Mesothelial cell of epicardium (in vitro differentiated cells): ENCODE measurements around the gene WNT8B. TPM values are rescaled to one million over a fixed set of nuclear protein-coding genes. Genes with fewer than 3 reads are reported as not detected.

Experiments
- DNase-seq, 2 experiments: peaks; one replicate each; pipeline ENCODE4 v3.0.0; 2021; ENCODE audit warnings: low spot score in 2 of 2; ENCODE audit not compliant: unreplicated experiment in 2 of 2
- H3K27ac Mint-ChIP-seq: 2 replicates; pipeline ENCODE4 v1.8.0; 2021; ENCODE audit warnings: mixed read lengths
- H3K27me3 Mint-ChIP-seq: 2 replicates; pipeline ENCODE4 v1.8.0; 2021; ENCODE audit warnings: low read depth, mixed read lengths
- H3K36me3 Mint-ChIP-seq: 2 replicates; pipeline ENCODE4 v1.8.0; 2021; ENCODE audit warnings: mixed read lengths
- H3K4me1 Mint-ChIP-seq: 2 replicates; pipeline ENCODE4 v1.8.0; 2021; ENCODE audit warnings: mixed read lengths
- H3K4me3 Mint-ChIP-seq: 2 replicates; pipeline ENCODE4 v1.8.0; 2021; ENCODE audit warnings: mild to moderate bottlenecking, moderate library complexity, mixed read lengths
- H3K9me3 Mint-ChIP-seq: 2 replicates; pipeline ENCODE4 v1.8.0; 2021; ENCODE audit warnings: mixed read lengths
- CTCF ChIP-seq: fragments of 200-600 bp; sonication (generic); IDR thresholded peaks from one replicate; pipeline ENCODE4 v1.5.0; 2021; ENCODE audit warnings: antibody characterized with exemption; ENCODE audit not compliant: unreplicated experiment
- total RNA-seq: library from RNA; stranded (reverse); gene quantifications from 3 replicates; pipeline ENCODE4 v1.2.1, GENCODE V29; 2021

WNT8B gene
- total RNA-seq, 1 donor from 2014 or later: 0.69 TPM

- no peak for TF ChIP-seq CTCF
- no peak for DNase-seq
- Mint-ChIP-seq H3K9me3 (no peaks in the 10 kb centered on the region), H3K27me3 (peaks cover 19% of the 10 kb centered on the region), H3K4me1 (peaks cover 7% of the 10 kb centered on the region), H3K36me3 (peaks cover 47% of the 10 kb centered on the region), H3K27ac (no peak overlapping the region), H3K4me3 (no peak overlapping the region)
Measured at GRCh38 chr10:100490531-100490930, 27.7 kb downstream of the WNT8B start.

GRCh38 chr10:100496567-100496966 is 33.8 kb downstream of the WNT8B start:
- Mint-ChIP-seq H3K36me3 (peaks cover 48% of the 10 kb centered on the region), H3K27me3 (no peaks in the 10 kb centered on the region), H3K9me3 (no peaks in the 10 kb centered on the region), H3K27ac (no peak overlapping the region), H3K4me1 (peaks cover 3% of the 10 kb centered on the region), H3K4me3 (no peak overlapping the region)
- no peak for TF ChIP-seq CTCF
- no peak for DNase-seq

GRCh38 chr10:100498059-100498458 is 35.2 kb downstream of the WNT8B start:
- peaks cover 9% of the 10 kb centered on the region for H3K4me1 Mint-ChIP-seq
- peaks cover 47% of the 10 kb centered on the region for H3K36me3 Mint-ChIP-seq
- no peak overlapping the region for H3K27ac Mint-ChIP-seq

GRCh38 chr10:100501423-100501822 is 38.6 kb downstream of the WNT8B start:
- peaks cover 21% of the 10 kb centered on the region for H3K4me1 Mint-ChIP-seq
- no peak for TF ChIP-seq CTCF
- no peak for DNase-seq
- H3K27me3 Mint-ChIP-seq: peaks cover 4% of the 10 kb centered on the region
- H3K4me3 Mint-ChIP-seq: no peak overlapping the region
- peaks cover 40% of the 10 kb centered on the region for H3K36me3 Mint-ChIP-seq
- H3K9me3 Mint-ChIP-seq: no peaks in the 10 kb centered on the region
- H3K27ac Mint-ChIP-seq: no peak overlapping the region

More at GRCh38 chr10:100498059-100498458, 35.2 kb downstream of the WNT8B start:
- no peaks in the 10 kb centered on the region for H3K27me3 Mint-ChIP-seq
- no peak for TF ChIP-seq CTCF
- no peak overlapping the region for H3K4me3 Mint-ChIP-seq
- no peaks in the 10 kb centered on the region for H3K9me3 Mint-ChIP-seq
- no peak for DNase-seq

- Mint-ChIP-seq H3K36me3 (peaks cover 34% of the 10 kb centered on the region), H3K27me3 (peaks cover 4% of the 10 kb centered on the region), H3K27ac (no peak overlapping the region), H3K4me3 (no peak overlapping the region), H3K4me1 (peaks cover 21% of the 10 kb centered on the region), H3K9me3 (no peaks in the 10 kb centered on the region)
- no peak for DNase-seq
- no peak for TF ChIP-seq CTCF
Measured at GRCh38 chr10:100502926-100503494, 40.2 kb downstream of the WNT8B start.

GRCh38 chr10:100504096-100504495 is 41.3 kb downstream of the WNT8B start:
- DNase-seq: no peak
- H3K27ac Mint-ChIP-seq: peak overlapping the region; percentile 67
- H3K4me3 Mint-ChIP-seq: no peak overlapping the region
- peaks cover 22% of the 10 kb centered on the region for H3K4me1 Mint-ChIP-seq
- H3K36me3 Mint-ChIP-seq: peaks cover 33% of the 10 kb centered on the region
- TF ChIP-seq CTCF: no peak
- H3K27me3 Mint-ChIP-seq: peaks cover 4% of the 10 kb centered on the region
- no peaks in the 10 kb centered on the region for H3K9me3 Mint-ChIP-seq
